COR-L47 (cell line): ENCODE measurements around the gene CEP83.
"Not testable (repeated sequence)": the region's sequence is repeated elsewhere in the genome, so short reads cannot be mapped to it uniquely, and the experiment has no call there.

Source experiments
- DNase-seq: peaks from one replicate; lab custom pipeline; 2025; lab: John Stamatoyannopoulos, UW

Gene CEP83

GRCh38 chr12:94377599-94377998 is 82.1 kb downstream of the CEP83 start:
- DNase-seq, result no peak

GRCh38 chr12:94374124-94374523 is 85.5 kb downstream of the CEP83 start:
- DNase-seq, result no peak

- no peak for DNase-seq
Observed at GRCh38 chr12:94372461-94372860, 87.2 kb downstream of the CEP83 start.

- DNase-seq, result no peak
Observed at GRCh38 chr12:94362653-94363052, 97.0 kb downstream of the CEP83 start.

GRCh38 chr12:94359761-94360160 is 99.9 kb downstream of the CEP83 start:
- no peak for DNase-seq

GRCh38 chr12:94353130-94353529 is 106.5 kb downstream of the CEP83 start:
- DNase-seq, result no peak

GRCh38 chr12:94340573-94340972 is 119.1 kb downstream of the CEP83 start:
- DNase-seq, result no peak

GRCh38 chr12:94338006-94338794 is 121.5 kb downstream of the CEP83 start:
- no peak for DNase-seq

- DNase-seq, result no peak
Observed at GRCh38 chr12:94336211-94336925, 123.3 kb downstream of the CEP83 start.

- no peak for DNase-seq
Observed at GRCh38 chr12:94333396-94333795, 126.3 kb downstream of the CEP83 start.

- DNase-seq, result no peak
Observed at GRCh38 chr12:94329366-94329765, 130.3 kb downstream of the CEP83 start.

GRCh38 chr12:94327809-94328208 is 131.9 kb downstream of the CEP83 start:
- DNase-seq, result no peak

GRCh38 chr12:94326727-94327126 is 132.9 kb downstream of the CEP83 start:
- DNase-seq, result no peak

- DNase-seq, result no peak
Observed at GRCh38 chr12:94326234-94326633, 133.4 kb downstream of the CEP83 start.

- DNase-seq, result no peak
Observed at GRCh38 chr12:94322346-94322745, 137.3 kb downstream of the CEP83 start.

GRCh38 chr12:94320109-94320508 is 139.6 kb downstream of the CEP83 start:
- no peak for DNase-seq

- no peak for DNase-seq
Observed at GRCh38 chr12:94318181-94318580, 141.5 kb downstream of the CEP83 start.

GRCh38 chr12:94316600-94316999 is 143.1 kb downstream of the CEP83 start:
- not testable (repeated sequence) for DNase-seq

- no peak for DNase-seq
Observed at GRCh38 chr12:94312378-94312777, 147.3 kb downstream of the CEP83 start.

GRCh38 chr12:94309373-94309772 is 150.3 kb downstream of the CEP83 start:
- no peak for DNase-seq

- DNase-seq, result no peak
Observed at GRCh38 chr12:94308612-94309011, 151.1 kb downstream of the CEP83 start.

- no peak for DNase-seq
Observed at GRCh38 chr12:94305130-94305957, 154.3 kb downstream of the CEP83 start.
